ENCODE data around the gene ESR2.
"Not testable (repeated sequence)": the region's sequence is repeated elsewhere in the genome, so short reads cannot be mapped to it uniquely, and the experiment has no call there.

Gene ESR2

GRCh38 chr14:64201296-64201695 lies 92.9 kb downstream of the ESR2 start:
- DNase-seq (ENCODE audit: low read depth in 1 of 2, low spot score in 1 of 2), result no peak

GRCh38 chr14:64200170-64200569 lies 94.0 kb downstream of the ESR2 start:
- DNase-seq (ENCODE audit: low read depth in 1 of 2, low spot score in 1 of 2), result no peak

- DNase-seq (ENCODE audit: low read depth in 1 of 2, low spot score in 1 of 2), result no peak
Measured at GRCh38 chr14:64198486-64198885, 95.7 kb downstream of the ESR2 start.

- DNase-seq (ENCODE audit: low read depth in 1 of 2, low spot score in 1 of 2), result no peak
Measured at GRCh38 chr14:64197996-64198395, 96.2 kb downstream of the ESR2 start.

GRCh38 chr14:64196814-64197411 lies 97.3 kb downstream of the ESR2 start:
- no peak for DNase-seq (ENCODE audit: low read depth in 1 of 2, low spot score in 1 of 2)

GRCh38 chr14:64196056-64196455 lies 98.1 kb downstream of the ESR2 start:
- no peak for DNase-seq (ENCODE audit: low read depth in 1 of 2, low spot score in 1 of 2)

GRCh38 chr14:64195199-64195598 lies 99.0 kb downstream of the ESR2 start:
- DNase-seq (ENCODE audit: low read depth in 1 of 2, low spot score in 1 of 2), result no peak

- no peak for DNase-seq (ENCODE audit: low read depth in 1 of 2, low spot score in 1 of 2)
Measured at GRCh38 chr14:64194404-64194803, 99.8 kb downstream of the ESR2 start.

GRCh38 chr14:64193821-64194220 lies 100.3 kb downstream of the ESR2 start:
- DNase-seq (ENCODE audit: low read depth in 1 of 2, low spot score in 1 of 2), result no peak

GRCh38 chr14:64191756-64192155 lies 102.4 kb downstream of the ESR2 start:
- DNase-seq (ENCODE audit: low read depth in 1 of 2, low spot score in 1 of 2), result no peak

- no peak for DNase-seq (ENCODE audit: low read depth in 1 of 2, low spot score in 1 of 2)
Measured at GRCh38 chr14:64190974-64191502, 103.1 kb downstream of the ESR2 start.

GRCh38 chr14:64187331-64187730 lies 106.8 kb downstream of the ESR2 start:
- no peak for DNase-seq (ENCODE audit: low read depth in 1 of 2, low spot score in 1 of 2)

GRCh38 chr14:64186231-64187129 lies 107.7 kb downstream of the ESR2 start:
- no peak for DNase-seq (ENCODE audit: low read depth in 1 of 2, low spot score in 1 of 2)

GRCh38 chr14:64185184-64185583 lies 109.0 kb downstream of the ESR2 start:
- no peak for DNase-seq (ENCODE audit: low read depth in 1 of 2, low spot score in 1 of 2)

GRCh38 chr14:64184103-64184729 lies 110.0 kb downstream of the ESR2 start:
- DNase-seq (ENCODE audit: low read depth in 1 of 2, low spot score in 1 of 2), result no peak

- DNase-seq (ENCODE audit: low read depth in 1 of 2, low spot score in 1 of 2), result not testable (repeated sequence)
Measured at GRCh38 chr14:64182908-64183307, 111.3 kb downstream of the ESR2 start.

GRCh38 chr14:64178814-64179213 lies 115.4 kb downstream of the ESR2 start:
- no peak for DNase-seq (ENCODE audit: low read depth in 1 of 2, low spot score in 1 of 2)

- DNase-seq (ENCODE audit: low read depth in 1 of 2, low spot score in 1 of 2), result no peak
Measured at GRCh38 chr14:64176330-64176729, 117.8 kb downstream of the ESR2 start.

- DNase-seq (ENCODE audit: low read depth in 1 of 2, low spot score in 1 of 2), result no peak
Measured at GRCh38 chr14:64174922-64175782, 119.0 kb downstream of the ESR2 start.

- DNase-seq (ENCODE audit: low read depth in 1 of 2, low spot score in 1 of 2), result no peak
Measured at GRCh38 chr14:64170181-64170580, 124.0 kb downstream of the ESR2 start.

GRCh38 chr14:64159588-64159987 lies 134.6 kb downstream of the ESR2 start:
- DNase-seq (ENCODE audit: low read depth in 1 of 2, low spot score in 1 of 2), result no peak
